ENCODE data around the gene RPL19.

Gene RPL19

GRCh38 chr17:39197380-39198185 is 2.5 kb upstream of the RPL19 start, which contains the start of gene CACNB1:
CACNB1 (minus strand) TSS chr17:39197669; CDS start chr17:39197495, 174 bp downstream.
- DNase-seq (ENCODE audit: low read depth), result peak; percentile 86

GRCh38 chr17:39198186-39198566 is 1.9 kb upstream of the RPL19 start:
- no peak for DNase-seq (ENCODE audit: low read depth)

DNA sequence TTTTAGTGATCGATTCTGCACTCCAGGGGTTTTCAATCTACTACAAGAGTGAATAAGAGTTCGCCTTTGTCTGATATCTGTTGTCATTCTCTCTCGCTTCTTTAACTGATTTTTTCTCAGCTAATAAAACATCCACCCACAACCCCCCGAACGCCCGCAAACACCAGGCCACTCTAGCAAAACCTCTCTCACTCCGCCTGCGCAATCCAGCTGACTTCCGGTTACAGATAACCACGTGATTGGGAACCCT is 338 bp upstream of the RPL19 start:
- DNase-seq (ENCODE audit: low read depth), result peak; percentile 93

GRCh38 chr17:39200957-39201510 is 951 bp downstream of the RPL19 start:
- no peak for DNase-seq (ENCODE audit: low read depth)

DNA sequence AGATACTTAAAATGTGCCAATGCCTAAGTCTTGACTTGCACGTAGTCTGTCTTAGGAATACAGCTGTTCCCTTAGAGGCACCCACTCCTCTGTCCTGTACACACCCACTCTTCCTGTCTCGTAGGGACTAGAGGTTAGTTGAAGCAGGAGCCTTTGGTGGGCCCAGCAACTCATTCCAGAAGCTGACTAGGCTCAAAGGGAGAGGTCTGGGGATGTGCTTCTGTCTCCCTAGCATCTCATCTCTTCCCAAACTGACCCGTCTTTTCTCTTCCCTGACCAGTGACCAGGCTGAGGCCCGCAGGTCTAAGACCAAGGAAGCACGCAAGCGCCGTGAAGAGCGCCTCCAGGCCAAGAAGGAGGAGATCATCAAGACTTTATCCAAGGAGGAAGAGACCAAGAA is 4.2 kb downstream of the RPL19 start:
- no peak for DNase-seq (ENCODE audit: low read depth)

GRCh38 chr17:39205112-39205526 is 5.0 kb downstream of the RPL19 start:
- DNase-seq (ENCODE audit: low read depth), result no peak

- DNase-seq (ENCODE audit: low read depth), result no peak
Observed at GRCh38 chr17:39208136-39208535, 8.1 kb downstream of the RPL19 start.

DNA sequence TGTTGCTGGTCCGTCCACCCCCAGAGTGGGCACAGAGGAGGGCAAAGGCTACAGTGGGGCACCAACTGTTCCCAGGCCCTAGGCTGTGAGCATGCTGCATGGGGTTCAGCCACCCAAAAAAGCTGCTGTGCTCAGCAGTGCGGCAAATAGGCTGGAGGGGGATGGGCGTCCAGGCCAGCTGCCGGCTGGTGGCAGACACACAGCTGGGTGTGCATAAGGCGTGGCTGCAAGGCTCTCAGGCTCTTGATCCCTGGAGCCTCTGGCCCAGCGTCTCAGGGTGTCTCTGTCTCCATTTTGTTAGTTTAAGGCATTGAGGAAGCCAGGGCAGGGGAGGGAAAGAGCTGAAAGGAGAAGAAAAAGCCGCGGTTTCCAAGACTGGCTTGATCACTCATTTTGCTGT is 8.8 kb downstream of the RPL19 start:
- DNase-seq (ENCODE audit: low read depth), result no peak

GRCh38 chr17:39209317-39210092 is 9.4 kb downstream of the RPL19 start:
- DNase-seq (ENCODE audit: low read depth), result peak; percentile 80

DNA sequence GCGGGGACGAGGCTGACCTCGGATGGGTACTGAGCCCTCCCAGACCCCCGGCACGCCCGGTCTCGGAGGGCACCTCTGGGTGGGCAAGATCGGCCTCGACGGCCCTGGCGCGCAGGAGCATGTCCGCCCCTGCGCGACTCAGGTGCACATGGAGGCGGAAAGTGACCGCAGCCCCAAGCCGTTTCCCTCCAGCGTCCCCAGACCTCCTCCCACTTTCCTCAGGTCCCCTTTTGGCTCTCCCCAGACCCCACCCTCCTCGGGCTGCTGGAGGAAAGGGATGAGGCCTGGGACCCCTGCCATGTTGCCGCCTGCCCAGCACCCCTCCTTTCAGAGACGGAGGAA is 10.0 kb downstream of the RPL19 start:
- no peak for DNase-seq (ENCODE audit: low read depth)

DNA sequence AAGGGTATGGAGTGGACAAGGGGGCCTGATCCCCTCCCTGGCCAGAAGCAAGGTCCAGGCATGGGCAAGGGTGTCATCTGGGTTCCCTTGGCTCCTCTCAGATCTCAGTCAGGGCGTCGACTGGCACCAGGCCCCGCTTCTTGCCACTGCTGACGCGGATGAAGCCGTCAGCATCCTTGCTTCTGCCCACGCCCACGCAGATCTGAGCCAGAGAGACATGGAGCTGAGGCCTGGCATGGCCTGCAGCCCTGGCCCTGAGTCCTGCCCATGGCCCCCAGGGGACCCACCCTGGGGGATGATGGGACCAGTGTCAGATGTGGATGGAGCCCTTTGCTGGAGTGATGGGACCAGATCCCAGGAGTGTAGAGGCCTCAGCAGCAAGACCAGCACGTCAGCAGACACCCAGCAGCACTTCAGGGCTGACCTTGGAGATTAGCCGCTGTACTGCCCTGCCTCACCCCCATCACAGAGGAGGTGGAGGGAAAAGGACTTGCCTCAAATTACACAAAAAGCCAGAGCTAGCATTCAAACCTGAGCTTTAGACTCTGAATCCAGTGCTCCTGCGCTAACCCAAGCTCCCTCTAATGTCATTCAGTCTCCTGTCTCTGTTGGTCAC is 12.2 kb downstream of the RPL19 start:
- DNase-seq (ENCODE audit: low read depth), result no peak

DNA sequence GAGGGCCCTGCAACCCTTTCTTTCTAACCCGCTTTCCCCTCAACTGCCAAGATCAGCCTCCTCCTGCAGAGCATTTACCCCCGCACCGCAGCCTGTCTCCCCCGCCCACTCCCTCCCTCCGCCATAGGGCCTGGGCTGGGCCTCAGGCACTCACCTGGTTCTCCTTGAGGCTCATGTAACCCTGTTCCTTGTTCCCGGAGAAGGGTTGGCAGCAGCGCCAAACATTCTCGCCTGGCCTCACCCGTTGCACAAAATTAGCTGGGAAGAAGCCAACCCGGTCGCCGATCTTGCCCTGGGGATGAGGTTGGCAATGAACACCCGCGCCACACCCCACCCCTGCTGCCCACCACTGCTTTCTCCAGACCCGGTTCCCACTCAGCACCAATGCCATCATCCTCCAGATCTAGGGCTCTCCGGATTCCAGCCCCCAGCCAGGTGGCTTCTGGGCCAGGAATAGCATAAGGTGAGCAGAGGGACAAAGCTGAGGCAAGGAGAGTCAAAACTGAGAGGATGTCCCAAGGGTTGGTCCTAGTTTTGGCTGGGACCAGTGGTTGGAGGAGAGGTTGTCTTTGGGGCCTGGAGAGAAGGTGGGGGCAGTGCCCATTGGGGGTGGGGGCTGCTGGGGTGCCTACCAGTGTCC is 12.9 kb downstream of the RPL19 start:
- DNase-seq (ENCODE audit: low read depth), result no peak

- peak; percentile 45 for DNase-seq (ENCODE audit: low read depth)
Observed at GRCh38 chr17:39213852-39214251, 13.8 kb downstream of the RPL19 start.

DNA sequence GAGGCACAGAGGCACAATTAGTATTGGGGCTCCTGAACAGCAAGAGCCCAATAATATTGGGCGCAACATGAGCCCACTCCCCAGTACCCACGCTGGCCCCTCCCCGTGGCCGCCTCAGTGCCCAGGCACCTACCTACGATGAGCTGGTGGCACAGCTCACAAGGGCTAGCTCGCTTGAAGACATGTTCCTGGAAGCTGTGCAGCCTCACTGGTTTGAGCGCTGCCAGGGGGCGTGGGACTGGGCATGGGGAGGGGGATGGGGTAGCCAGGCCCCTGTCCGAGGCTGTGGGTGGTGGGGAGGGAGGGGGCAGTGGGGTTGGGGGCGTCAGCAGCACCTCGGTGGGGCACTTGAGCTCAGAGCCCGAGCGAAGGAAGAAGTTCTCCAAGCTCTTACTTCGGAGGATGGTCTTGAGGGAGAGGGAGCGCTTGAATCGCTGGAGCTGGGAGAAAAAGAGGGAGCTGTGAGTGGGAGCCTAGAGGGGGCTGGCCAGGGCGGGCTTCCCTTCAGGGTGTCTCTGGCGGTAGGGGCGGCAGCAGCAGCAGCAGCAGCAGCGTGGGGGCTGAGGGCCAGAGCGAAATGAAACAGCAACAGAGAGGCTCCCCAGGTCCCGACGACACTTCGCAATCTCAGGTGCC is 17.8 kb downstream of the RPL19 start:
- DNase-seq (ENCODE audit: low read depth), result no peak

DNA sequence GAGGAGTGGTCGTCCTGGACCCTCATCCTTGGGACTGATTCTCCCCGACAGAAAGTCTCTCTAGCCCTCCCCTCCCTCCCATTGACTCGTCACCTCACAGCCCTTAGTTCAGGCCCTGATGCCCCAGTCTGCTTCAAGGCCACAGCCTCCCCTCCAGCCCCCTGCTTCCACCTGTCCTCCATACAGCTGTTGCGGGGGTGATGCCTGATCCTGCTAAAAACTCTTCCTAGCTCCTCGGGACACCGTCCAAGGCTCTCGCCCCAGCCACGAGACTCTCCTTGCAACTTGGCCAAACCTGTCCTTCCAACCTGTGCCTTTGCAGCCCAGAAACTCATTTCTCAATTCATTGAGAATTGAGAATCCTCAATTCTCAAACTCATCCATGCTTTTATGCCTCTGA is 18.8 kb downstream of the RPL19 start:
- DNase-seq (ENCODE audit: low read depth), result no peak

- no peak for DNase-seq (ENCODE audit: low read depth)
Observed at GRCh38 chr17:39219647-39220154, 19.6 kb downstream of the RPL19 start.

GRCh38 chr17:39221572-39221971 is 21.5 kb downstream of the RPL19 start:
- DNase-seq (ENCODE audit: low read depth), result no peak

DNA sequence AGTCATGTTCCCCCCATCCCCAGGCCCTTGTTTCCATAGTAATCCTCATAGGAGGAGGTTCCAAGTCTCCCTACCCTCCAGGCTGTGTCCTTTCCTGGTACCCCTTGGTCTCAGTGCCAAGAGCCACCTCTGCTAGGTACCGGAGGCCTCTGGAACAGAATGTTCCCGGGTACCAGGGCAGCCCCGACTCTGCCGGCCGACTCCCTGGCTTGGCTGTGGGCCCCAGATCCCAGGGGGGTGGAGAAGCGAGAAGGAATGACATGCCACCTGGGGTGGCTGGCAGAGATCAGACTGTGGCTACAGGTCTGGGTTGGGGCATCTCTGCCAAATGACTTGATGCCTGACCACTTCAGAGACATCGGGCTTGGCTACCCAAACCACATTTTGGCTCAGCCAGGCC is 22.1 kb downstream of the RPL19 start:
- DNase-seq (ENCODE audit: low read depth), result no peak

- DNase-seq (ENCODE audit: low read depth), result no peak
Observed at GRCh38 chr17:39222866-39223834, 23.1 kb downstream of the RPL19 start.

DNA sequence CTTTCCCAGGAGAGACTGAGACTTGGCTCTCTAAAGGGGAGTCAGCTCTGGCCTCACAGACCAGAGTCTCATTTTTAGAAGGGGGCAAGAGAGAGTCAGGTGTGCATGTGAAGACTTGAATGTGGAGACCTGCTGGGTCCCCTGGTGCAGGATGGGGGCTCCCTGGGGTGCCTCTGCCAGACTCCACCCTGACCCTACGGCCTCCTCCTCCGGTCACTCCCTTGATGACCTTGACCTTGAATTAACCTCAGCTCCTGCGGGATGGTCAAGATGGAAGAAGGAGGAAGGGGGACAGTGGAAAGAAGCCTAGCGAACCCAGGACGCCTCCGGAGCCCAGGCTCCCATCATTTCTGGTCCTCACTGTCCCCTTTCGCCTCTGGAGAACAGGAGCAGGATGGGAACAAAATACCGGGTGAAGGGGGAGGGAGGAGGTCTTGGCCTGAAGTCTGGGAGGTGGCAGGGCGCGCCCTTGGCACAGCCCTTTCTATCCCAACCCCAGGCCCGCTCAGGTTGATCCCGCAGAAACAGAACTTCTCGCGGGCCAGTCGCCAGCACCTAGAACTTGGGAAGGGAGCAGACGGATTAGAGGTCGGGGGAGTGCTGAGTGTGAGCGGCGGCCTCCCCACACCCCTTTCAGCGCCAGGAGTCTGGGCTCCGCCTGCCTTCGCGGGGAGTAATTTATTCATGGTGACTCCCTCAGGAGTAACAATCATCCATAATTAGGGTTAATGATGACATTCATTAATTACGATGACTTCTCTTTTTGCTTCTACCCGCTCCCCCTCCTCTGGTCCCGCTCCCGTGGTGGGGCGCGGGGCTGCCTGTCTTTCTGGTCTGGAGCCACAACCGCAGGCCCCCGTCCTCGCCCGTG is 24.1 kb downstream of the RPL19 start:
- DNase-seq (ENCODE audit: low read depth), result no peak
